Panc1 (cell line): ENCODE results near the gene UFSP1.

ENCODE experiments used
- CTCF ChIP-seq: fragments of 450-650 bp; IDR thresholded peaks from 2 replicates; pipeline ENCODE4 v1.5.1; 2017; ENCODE audit warnings: mild to moderate bottlenecking
- POLR2AphosphoS5 ChIP-seq: IDR thresholded peaks from 2 replicates; pipeline ENCODE4 v1.6.1; 2012; ENCODE audit warnings: mild to moderate bottlenecking, low read depth, low read length, moderate library complexity
- REST ChIP-seq, 2 experiments: IDR thresholded peaks; 2 replicates each; pipeline ENCODE4 v1.6.1; 2011 to 2012; ENCODE audit warnings: low read depth in 2 of 2, control low read depth in 1 of 2, low read length in 1 of 2, mild to moderate bottlenecking in 1 of 2, moderate library complexity in 1 of 2; ENCODE audit not compliant: insufficient read depth in 1 of 2
- SIN3A ChIP-seq: IDR thresholded peaks from 2 replicates; pipeline ENCODE4 v1.6.1; 2012; ENCODE audit warnings: low read depth, mild to moderate bottlenecking, low read length, moderate library complexity, borderline replicate concordance; ENCODE audit not compliant: insufficient read depth
- TCF7L2 ChIP-seq: IDR thresholded peaks from 2 replicates; pipeline ENCODE4 v1.6.1; 2011; ENCODE audit warnings: mild to moderate bottlenecking, low read depth, low read length, inconsistent platforms

- TF ChIP-seq CTCF = no peak
- TF ChIP-seq SIN3A = no peak
- TF ChIP-seq REST (IDR thresholded peaks at IDR 0.05; ENCODE audit: insufficient read depth in 1 of 2, low read depth in 2 of 2, low read length in 1 of 2) = no peak
- no peak for TF ChIP-seq POLR2AphosphoS5
- TF ChIP-seq TCF7L2 = no peak
Observed at GRCh38 chr7:100863406-100863950, 26.0 kb downstream of the UFSP1 start.
